ENCODE data around the gene GEMIN5. TPM values are rescaled to one million over a fixed set of nuclear protein-coding genes. Genes with fewer than 3 reads are reported as not detected.

GEMIN5 gene
- total and polyA plus RNA-seq, 2 donors from 2014 or later = 3.5 to 14.8 TPM

GRCh38 chr5:154972476-154973080 is 34.6 kb upstream of the GEMIN5 start:
- intact Hi-C loops (cut with DNase I) = no loop called here
- H3K27me3 ChIP-seq (ENCODE audit: control insufficient read depth, insufficient read depth, low read length) = no peaks in the 10 kb centered on the region
- no peak overlapping the region for H3K4me3 ChIP-seq (ENCODE audit: low read length in 3 of 3)
- FAIRE-seq (no peak), DNase-seq (peak in 3 of 5 donors; percentile 39 to 45 (median 40))
- no peaks in the 10 kb centered on the region for H3K4me1 ChIP-seq (ENCODE audit: control insufficient read depth in 2 of 3, insufficient read depth in 2 of 3, low read depth in 1 of 3, low read length in 3 of 3)
- H3K36me3 ChIP-seq (ENCODE audit: control insufficient read depth in 2 of 3, insufficient read depth in 3 of 3, low read length in 3 of 3) = peaks cover 0 to 6% (median 5%) of the 10 kb centered on the region in 3 donors
- peak; percentile 24 for TF ChIP-seq CTCF (IDR thresholded peaks at IDR 0.05; ENCODE audit: borderline replicate concordance, extremely low read depth, insufficient read depth)
- H3K9me3 ChIP-seq (ENCODE audit: control insufficient read depth in 2 of 3, insufficient read depth in 1 of 3, low read length in 3 of 3) = no peaks in the 10 kb centered on the region
- H3K27ac ChIP-seq (ENCODE audit: low read depth in 2 of 2, low read length in 2 of 2) = no peak overlapping the region
- no peak overlapping the region for H3K9ac ChIP-seq (ENCODE audit: low read length in 3 of 3)

DNA sequence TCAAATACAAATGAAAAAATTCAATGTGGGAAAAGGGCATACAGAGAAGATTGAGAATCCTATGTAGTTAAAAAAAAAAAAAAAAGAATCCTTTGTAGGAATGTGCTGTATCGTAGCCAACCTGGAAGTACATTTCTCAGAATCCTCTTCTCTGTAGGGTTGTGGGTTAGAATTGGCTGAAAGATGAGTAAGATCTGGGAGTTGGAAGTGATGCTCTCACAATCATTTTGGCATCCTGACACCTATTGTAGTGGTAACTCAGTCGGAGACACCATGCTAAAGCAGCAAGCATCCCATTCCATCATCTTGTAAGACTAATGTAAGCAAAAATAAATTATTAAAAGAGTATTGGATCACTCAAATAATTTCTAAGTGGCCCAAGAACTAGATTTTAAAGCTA is 33.5 kb upstream of the GEMIN5 start:
- Histone ChIP-seq H3K4me1 (ENCODE audit: control insufficient read depth in 2 of 3, insufficient read depth in 2 of 3, low read depth in 1 of 3, low read length in 3 of 3) (no peaks in the 10 kb centered on the region), H3K27me3 (ENCODE audit: control insufficient read depth, insufficient read depth, low read length) (no peaks in the 10 kb centered on the region), H3K9ac (ENCODE audit: low read length in 3 of 3) (no peak overlapping the region), H3K27ac (ENCODE audit: low read depth in 2 of 2, low read length in 2 of 2) (no peak overlapping the region), H3K9me3 (ENCODE audit: control insufficient read depth in 2 of 3, insufficient read depth in 1 of 3, low read length in 3 of 3) (no peaks in the 10 kb centered on the region), H3K36me3 (ENCODE audit: control insufficient read depth in 2 of 3, insufficient read depth in 3 of 3, low read length in 3 of 3) (peaks cover 0 to 13% (median 6%) of the 10 kb centered on the region in 3 donors), H3K4me3 (ENCODE audit: low read length in 3 of 3) (no peak overlapping the region)
- intact Hi-C loops (cut with DNase I) = no loop called here
- DNase-seq = no peak
- no peak for FAIRE-seq
- TF ChIP-seq CTCF (IDR thresholded peaks at IDR 0.05; ENCODE audit: borderline replicate concordance, extremely low read depth, insufficient read depth) = no peak

DNA sequence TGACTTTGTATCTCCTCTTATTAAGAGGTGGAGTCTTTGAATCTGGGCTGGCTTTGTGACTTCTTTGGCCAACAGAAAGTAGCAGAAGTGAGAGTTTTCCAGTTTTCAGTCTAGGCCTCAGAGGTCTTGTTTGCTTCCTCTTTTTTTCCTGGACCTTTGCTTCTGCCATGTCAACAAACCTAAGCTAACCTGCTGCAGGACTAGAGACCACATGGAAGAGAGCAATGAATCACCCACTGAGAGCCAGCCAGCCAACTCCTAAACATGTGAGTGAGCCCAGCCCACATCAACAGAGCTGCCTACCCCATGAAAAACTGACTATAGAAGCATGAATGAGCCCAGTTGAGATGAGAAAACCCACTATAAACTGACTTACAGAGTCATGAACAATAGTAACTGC is 32.7 kb upstream of the GEMIN5 start:
- FAIRE-seq (no peak), DNase-seq (no peak)
- Histone ChIP-seq H3K9ac (ENCODE audit: low read length in 3 of 3) (no peak overlapping the region), H3K27ac (ENCODE audit: low read depth in 2 of 2, low read length in 2 of 2) (no peak overlapping the region), H3K4me3 (ENCODE audit: low read length in 3 of 3) (no peak overlapping the region), H3K4me1 (ENCODE audit: control insufficient read depth in 2 of 3, insufficient read depth in 2 of 3, low read depth in 1 of 3, low read length in 3 of 3) (no peaks in the 10 kb centered on the region), H3K9me3 (ENCODE audit: control insufficient read depth in 2 of 3, insufficient read depth in 1 of 3, low read length in 3 of 3) (no peaks in the 10 kb centered on the region), H3K27me3 (ENCODE audit: control insufficient read depth, insufficient read depth, low read length) (no peaks in the 10 kb centered on the region), H3K36me3 (ENCODE audit: control insufficient read depth in 2 of 3, insufficient read depth in 3 of 3, low read length in 3 of 3) (peaks cover 0 to 14% (median 6%) of the 10 kb centered on the region in 3 donors)
- intact Hi-C loops (cut with DNase I) = no loop called here
- TF ChIP-seq CTCF (IDR thresholded peaks at IDR 0.05; ENCODE audit: borderline replicate concordance, extremely low read depth, insufficient read depth) = no peak

GRCh38 chr5:154968953-154969352 is 30.9 kb upstream of the GEMIN5 start:
- TF ChIP-seq CTCF (IDR thresholded peaks at IDR 0.05; ENCODE audit: borderline replicate concordance, extremely low read depth, insufficient read depth) = no peak
- intact Hi-C loops (cut with DNase I) = no loop called here
- Histone ChIP-seq H3K9ac (ENCODE audit: low read length in 3 of 3) (no peak overlapping the region), H3K4me1 (ENCODE audit: control insufficient read depth in 2 of 3, insufficient read depth in 2 of 3, low read depth in 1 of 3, low read length in 3 of 3) (no peaks in the 10 kb centered on the region), H3K27ac (ENCODE audit: low read depth in 2 of 2, low read length in 2 of 2) (no peak overlapping the region), H3K9me3 (ENCODE audit: control insufficient read depth in 2 of 3, insufficient read depth in 1 of 3, low read length in 3 of 3) (no peaks in the 10 kb centered on the region), H3K4me3 (ENCODE audit: low read length in 3 of 3) (no peak overlapping the region), H3K36me3 (ENCODE audit: control insufficient read depth in 2 of 3, insufficient read depth in 3 of 3, low read length in 3 of 3) (peaks cover 0 to 14% (median 6%) of the 10 kb centered on the region in 3 donors), H3K27me3 (ENCODE audit: control insufficient read depth, insufficient read depth, low read length) (no peaks in the 10 kb centered on the region)
- no peak for FAIRE-seq
- no peak for DNase-seq
